Measurements from ENCODE around the gene JARID2. TPM values are rescaled to one million over a fixed set of nuclear protein-coding genes. Genes with fewer than 3 reads are reported as not detected.

JARID2 gene
- total and polyA plus RNA-seq, 10 of the 15 experiments (the other 5 are each of a cell fraction or from before 2014, with no cell fraction given) = 4.2 to 21.6 (median 11.7) TPM

- ChIA-PET CTCF (interaction anchor here (0.8 to 2.4 kb wide), 8 partner anchors 11 to 113 kb away, joined by 3 to 9 read pairs (median 4); no protein-coding TSS in a partner anchor), POLR2A (interaction anchor here (0.6 to 2.8 kb wide), 3 partner anchors 13 to 77 kb away, joined by 3 to 12 read pairs (median 11); no protein-coding TSS in a partner anchor), RAD21 (ENCODE audit: unreplicated experiment) (interaction anchor here (1.0 to 3.2 kb wide), 7 partner anchors 10 to 68 kb away, joined by 3 to 17 read pairs (median 8); no protein-coding TSS in a partner anchor), SMC1A (ENCODE audit: uncharacterized antibody, unreplicated experiment) (interaction anchor here (1.1 to 7.4 kb wide), 14 partner anchors 11 to 145 kb away, joined by 3 to 111 read pairs (median 6); no protein-coding TSS in a partner anchor)
- H3K27ac ChIP-seq (ENCODE audit: control insufficient read depth, insufficient read depth) = no peak overlapping the region
- in situ Hi-C loops (cut with MboI) = no loop called here
- no peaks in the 10 kb centered on the region for H3K27me3 ChIP-seq (replicated peaks in 1 of 2; ENCODE audit: control insufficient read depth in 2 of 2, insufficient read depth in 2 of 2, low read length in 1 of 2)
- H3K4me2 ChIP-seq (ENCODE audit: control insufficient read depth, insufficient read depth) = peak overlapping the region; percentile 45; the same call in 1 of the 2 replicates
- no TSS peak for BruUV-seq (replicated peaks)
- H3K4me1 ChIP-seq (ENCODE audit: control insufficient read depth, insufficient read depth, low read length) = peaks cover 23% of the 10 kb centered on the region
- H3K79me2 ChIP-seq (ENCODE audit: control insufficient read depth, insufficient read depth, low read length) = peaks cover 92% of the 10 kb centered on the region
- H2AFZ ChIP-seq (ENCODE audit: control insufficient read depth, low read depth, low read length) = no peak overlapping the region
- peak overlapping the region; percentile 29; the same call in 1 of the 2 replicates for H3K4me3 ChIP-seq
- intact Hi-C loops (cut with micrococcal nuclease; ENCODE audit: unreplicated experiment) = no loop called here
- TF ChIP-seq CREB1 (IDR thresholded peaks at IDR 0.05; ENCODE audit: low read depth) (peak; percentile 82), CREM (IDR thresholded peaks at IDR 0.05; ENCODE audit: low read depth) (peak; percentile 75), NFYB (IDR thresholded peaks at IDR 0.05; ENCODE audit: insufficient read depth, low read depth, low read length) (no peak)
- H3K36me3 ChIP-seq (ENCODE audit: control insufficient read depth in 2 of 2, insufficient read depth in 2 of 2, low read length in 1 of 2) = no peaks in the 10 kb centered on the region
- ATAC-seq (no peak), FAIRE-seq (no peak), DNase-seq (ENCODE audit: low read depth, low spot score) (no peak)
- H3K9me3 ChIP-seq (replicated peaks; ENCODE audit: control insufficient read depth, insufficient read depth, low read length) = no peaks in the 10 kb centered on the region
- 77% methylated on average over 14 of the region's 14 CpGs for WGBS (ENCODE audit: insufficient coverage, insufficient replicate concordance, low lambda C conversion rate, missing lambda C conversion rate)
- no peak overlapping the region for H3K9ac ChIP-seq (ENCODE audit: control insufficient read depth, insufficient read depth, low read length)
- H4K20me1 ChIP-seq (ENCODE audit: control insufficient read depth, insufficient read depth) = 0 out of 2 replicates have a peak, but pooled peaks cover 3% of the 10 kb centered on the region
Measured at GRCh38 chr6:15400572-15401004, 154.7 kb downstream of the JARID2 start.

DNA sequence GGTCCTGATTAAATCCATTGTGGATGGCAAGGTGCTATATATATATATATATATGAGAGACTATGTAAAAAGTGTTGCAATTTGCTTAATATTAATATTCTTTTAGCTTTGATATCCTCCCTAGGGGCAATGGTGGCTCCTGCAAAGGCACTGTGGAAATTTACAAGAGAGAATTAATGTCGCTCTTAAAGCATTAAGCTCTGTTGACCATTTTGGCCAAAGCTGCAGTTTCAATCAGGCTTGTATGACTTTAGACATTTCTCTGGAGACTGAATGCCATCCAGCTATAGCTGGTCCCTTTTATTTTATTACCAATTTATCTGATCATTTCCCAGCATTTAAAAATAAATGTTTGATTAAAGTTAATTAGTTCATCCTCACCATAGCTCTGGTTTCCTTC lies 155.3 kb downstream of the JARID2 start:
- in situ Hi-C loops (cut with MboI) (no loop called here), intact Hi-C loops (cut with micrococcal nuclease; ENCODE audit: unreplicated experiment) (no loop called here)
- no TSS peak for BruUV-seq (replicated peaks)
- POLR2A ChIA-PET = interaction anchor here (0.6 to 2.8 kb wide), 3 partner anchors 14 to 77 kb away, joined by 3 to 12 read pairs (median 11); no protein-coding TSS in a partner anchor
- Histone ChIP-seq H4K20me1 (ENCODE audit: control insufficient read depth, insufficient read depth) (0 out of 2 replicates have a peak, but pooled peaks cover 3% of the 10 kb centered on the region), H2AFZ (ENCODE audit: control insufficient read depth, low read depth, low read length) (no peak overlapping the region), H3K27ac (ENCODE audit: control insufficient read depth, insufficient read depth) (no peak overlapping the region), H3K9ac (ENCODE audit: control insufficient read depth, insufficient read depth, low read length) (no peak overlapping the region), H3K4me1 (ENCODE audit: control insufficient read depth, insufficient read depth, low read length) (peaks cover 23% of the 10 kb centered on the region), H3K27me3 (replicated peaks in 1 of 2; ENCODE audit: control insufficient read depth in 2 of 2, insufficient read depth in 2 of 2, low read length in 1 of 2) (no peaks in the 10 kb centered on the region), H3K4me3 (no peak overlapping the region), H3K36me3 (ENCODE audit: control insufficient read depth in 2 of 2, insufficient read depth in 2 of 2, low read length in 1 of 2) (no peaks in the 10 kb centered on the region), H3K4me2 (ENCODE audit: control insufficient read depth, insufficient read depth) (no peak overlapping the region; the same call in 1 of the 2 replicates), H3K9me3 (replicated peaks; ENCODE audit: control insufficient read depth, insufficient read depth, low read length) (no peaks in the 10 kb centered on the region), H3K79me2 (ENCODE audit: control insufficient read depth, insufficient read depth, low read length) (peaks cover 92% of the 10 kb centered on the region)
- CTCF ChIA-PET = interaction anchor here (0.8 to 2.4 kb wide), 9 partner anchors 10 to 113 kb away, joined by 3 to 9 read pairs (median 4); no protein-coding TSS in a partner anchor
- DNase-seq (ENCODE audit: low read depth, low spot score) (no peak), FAIRE-seq (no peak), ATAC-seq (no peak)
- RAD21 ChIA-PET (ENCODE audit: unreplicated experiment) = interaction anchor here (1.0 to 3.2 kb wide), 8 partner anchors 10 to 79 kb away, joined by 3 to 17 read pairs (median 6); no protein-coding TSS in a partner anchor
- SMC1A ChIA-PET (ENCODE audit: uncharacterized antibody, unreplicated experiment) = interaction anchor here (0.7 to 7.4 kb wide), 14 partner anchors 10 to 248 kb away, joined by 3 to 111 read pairs (median 6); no protein-coding TSS in a partner anchor
- WGBS (ENCODE audit: insufficient coverage, insufficient replicate concordance, low lambda C conversion rate, missing lambda C conversion rate) = 94% methylated on average over 1 of the region's 1 CpG
- TF ChIP-seq E2F8 (IDR thresholded peaks at IDR 0.05; ENCODE audit: low read depth, partially characterized antibody) (no peak), EZH2 (IDR thresholded peaks at IDR 0.05; ENCODE audit: borderline replicate concordance, control insufficient read depth, low read depth, low read length) (no peak), PAX5 (IDR thresholded peaks at IDR 0.05; ENCODE audit: borderline replicate concordance, low read depth, low read length) (no peak), ELK1 (IDR thresholded peaks at IDR 0.05; ENCODE audit: low read depth, low read length) (no peak), YY1 (IDR thresholded peaks at IDR 0.05; ENCODE audit: low read depth, low read length) (no peak)
- TF ChIP-seq, protein P1, sequence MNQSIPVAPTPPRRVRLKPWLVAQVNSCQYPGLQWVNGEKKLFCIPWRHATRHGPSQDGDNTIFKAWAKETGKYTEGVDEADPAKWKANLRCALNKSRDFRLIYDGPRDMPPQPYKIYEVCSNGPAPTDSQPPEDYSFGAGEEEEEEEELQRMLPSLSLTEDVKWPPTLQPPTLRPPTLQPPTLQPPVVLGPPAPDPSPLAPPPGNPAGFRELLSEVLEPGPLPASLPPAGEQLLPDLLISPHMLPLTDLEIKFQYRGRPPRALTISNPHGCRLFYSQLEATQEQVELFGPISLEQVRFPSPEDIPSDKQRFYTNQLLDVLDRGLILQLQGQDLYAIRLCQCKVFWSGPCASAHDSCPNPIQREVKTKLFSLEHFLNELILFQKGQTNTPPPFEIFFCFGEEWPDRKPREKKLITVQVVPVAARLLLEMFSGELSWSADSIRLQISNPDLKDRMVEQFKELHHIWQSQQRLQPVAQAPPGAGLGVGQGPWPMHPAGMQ (IDR thresholded peaks at IDR 0.05; ENCODE audit: borderline replicate concordance) = no peak
